HG02763 (cell line): ENCODE results near the gene USP25.
A peak's percentile ranks its signal among the peaks of the same experiment; 100 is the strongest.

Experiments
- ATAC-seq: cut with Tn5 transposase; IDR thresholded peaks from one replicate; pipeline ENCODE4 v1.9.1; 2021; ENCODE audit warnings: mild to moderate bottlenecking, moderate library complexity; ENCODE audit not compliant: unreplicated experiment

USP25 gene

GRCh38 chr21:15729674-15730483, at the start of gene USP25:
Gene USP25, plus strand, starts transcription at chr21:15729982. Its CDS starts 412 bp downstream, at chr21:15730394.
- peak; percentile 79 for ATAC-seq

DNA sequence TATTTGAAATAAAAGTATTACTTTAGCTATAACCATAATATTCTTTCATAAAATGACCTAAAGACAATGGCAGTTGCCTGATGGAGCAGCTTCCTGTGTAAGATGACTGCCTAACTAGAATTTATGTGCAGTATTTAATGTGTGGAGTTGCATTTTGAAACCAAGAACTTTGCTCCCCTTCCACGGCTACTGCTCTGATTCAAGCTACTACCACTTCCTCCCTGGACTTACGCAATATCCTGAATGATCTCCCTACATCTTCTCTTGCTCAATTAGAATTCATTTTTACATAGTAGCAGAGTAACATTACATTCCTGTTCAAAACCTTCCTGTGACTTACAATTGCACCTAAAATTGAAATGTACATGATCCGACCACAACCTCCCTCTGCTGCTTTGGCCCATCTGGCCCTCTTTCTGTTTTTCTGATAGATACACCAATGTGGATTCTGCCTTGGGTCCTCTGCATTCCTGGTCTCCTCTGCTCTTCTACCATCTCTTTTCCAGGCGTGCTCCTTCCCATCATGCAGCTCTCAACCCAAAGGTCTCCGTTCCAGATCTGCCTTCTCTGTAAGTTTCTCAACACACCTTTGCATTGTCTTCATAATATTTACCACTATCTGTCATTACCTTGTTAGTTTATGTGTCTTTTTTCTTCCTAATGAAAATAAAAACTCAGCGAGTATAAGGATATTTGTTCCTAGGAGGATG, 47.4 kb upstream of the USP25 start:
- ATAC-seq, result no peak

GRCh38 chr21:15682977-15683376, 46.8 kb upstream of the USP25 start:
- ATAC-seq, result no peak

DNA sequence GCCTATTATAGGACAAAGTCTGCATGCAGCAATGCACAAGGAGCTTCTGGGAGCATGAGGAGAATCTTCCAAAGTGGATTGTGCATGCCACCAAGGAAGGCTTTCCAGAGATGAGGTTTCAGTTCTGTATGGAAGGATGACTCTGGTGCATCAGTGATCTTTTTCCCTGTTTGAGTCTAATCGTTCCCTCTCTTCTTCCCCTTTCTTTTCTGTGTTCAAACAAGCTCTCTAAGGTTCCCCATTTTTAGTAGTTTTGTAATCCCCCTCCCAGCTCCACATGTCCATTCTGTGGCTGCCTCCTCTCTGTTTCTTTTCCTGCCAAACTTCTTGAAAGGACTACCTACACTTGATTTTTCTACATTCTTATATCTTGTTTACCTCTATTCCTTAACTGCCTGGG, 43.3 kb upstream of the USP25 start:
- ATAC-seq, result no peak

DNA sequence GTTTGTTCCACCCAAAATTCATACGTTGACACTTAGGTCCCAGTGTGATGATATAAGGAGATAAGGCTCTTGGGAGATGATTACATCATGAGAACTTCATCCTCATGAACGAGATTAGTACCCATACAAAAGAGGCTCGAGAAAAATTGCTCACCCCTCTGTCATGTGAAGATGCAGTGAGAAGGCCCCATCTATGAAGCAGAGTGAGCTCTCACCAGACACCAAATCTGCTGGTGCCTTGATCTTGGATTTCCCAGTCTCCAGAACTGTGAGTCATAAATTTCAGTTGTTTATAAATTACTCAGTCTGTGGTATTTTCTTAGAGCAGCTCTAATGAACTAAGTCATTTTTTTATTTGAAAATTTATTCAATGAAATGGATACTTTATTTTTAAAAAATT, 42.6 kb upstream of the USP25 start:
- no peak for ATAC-seq

DNA sequence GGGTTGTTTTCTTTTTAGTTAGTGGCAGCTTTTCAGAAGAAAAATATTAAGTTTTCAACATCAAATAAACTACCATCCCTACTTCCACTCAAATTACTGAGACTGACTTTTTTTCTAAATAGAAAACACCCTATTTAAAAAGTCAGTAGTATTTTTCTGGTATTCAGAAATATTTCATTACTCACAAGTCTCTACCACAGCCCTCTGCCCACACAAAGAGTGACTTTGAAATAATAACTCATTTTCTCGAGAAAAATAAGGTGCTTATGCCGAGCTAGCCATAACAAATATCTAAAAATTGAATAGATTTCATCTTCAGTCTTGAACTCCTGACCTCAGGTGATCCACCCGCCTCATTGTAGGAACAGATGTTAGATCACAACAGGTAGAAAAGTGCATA, 41.8 kb upstream of the USP25 start:
- ATAC-seq, result no peak

DNA sequence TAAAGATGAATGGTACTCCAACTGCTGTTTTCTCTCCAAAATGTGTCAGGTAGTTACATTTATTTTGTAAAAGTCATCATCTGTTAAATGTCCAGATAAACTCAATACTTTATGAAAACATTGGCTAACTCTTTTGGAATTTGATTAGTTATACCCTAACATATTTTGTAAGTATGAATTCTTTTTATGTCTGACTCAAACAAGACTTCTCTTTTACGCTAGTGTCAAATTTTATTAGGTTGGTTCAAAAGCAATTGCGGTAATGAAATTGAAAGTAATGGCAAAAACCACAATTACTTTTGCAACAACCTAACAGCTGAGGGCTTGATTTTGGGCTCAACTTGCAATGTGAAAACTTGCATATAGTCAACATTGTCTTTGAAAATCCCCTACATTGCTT, 41.0 kb upstream of the USP25 start:
- no peak for ATAC-seq

DNA sequence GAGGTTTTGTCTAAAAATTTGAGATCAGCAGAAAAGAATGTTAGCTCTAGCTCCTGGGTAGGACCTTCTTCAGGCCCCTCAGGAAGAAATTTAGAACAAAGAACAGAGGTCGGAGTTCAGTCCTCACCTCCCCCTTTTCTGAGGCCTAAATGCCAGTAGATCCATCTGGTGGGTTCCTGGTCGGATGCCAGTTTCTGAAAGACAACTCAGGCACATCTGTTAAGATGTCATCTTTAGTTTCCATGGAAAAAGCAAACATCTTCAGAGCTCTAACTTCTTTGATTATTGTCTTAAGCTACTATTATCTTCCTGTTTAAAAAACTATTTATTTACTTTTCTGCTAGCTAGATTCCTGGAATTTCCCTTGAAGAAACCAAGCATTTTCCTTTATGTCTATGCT, 37.1 kb upstream of the USP25 start:
- ATAC-seq, result no peak

GRCh38 chr21:15695241-15695640, 34.5 kb upstream of the USP25 start:
- ATAC-seq, result no peak

DNA sequence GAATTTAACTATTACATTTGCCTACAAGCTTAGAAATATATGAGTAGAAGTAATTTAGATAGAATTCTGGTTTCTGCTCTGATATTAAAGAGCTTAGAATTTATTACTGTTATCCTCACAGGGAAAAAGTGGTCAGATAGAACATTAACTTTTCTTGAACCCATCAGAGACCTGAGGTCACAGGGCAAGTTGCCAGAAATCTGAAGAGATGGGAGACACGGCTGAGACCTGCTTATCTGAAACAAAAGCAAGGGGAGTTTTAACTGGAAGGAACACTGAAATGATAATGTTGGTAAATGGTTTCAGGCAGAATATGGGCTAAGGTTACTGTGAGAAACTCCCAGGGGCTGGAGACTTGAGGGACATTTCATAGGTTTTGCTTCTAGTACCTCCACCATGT, 28.0 kb upstream of the USP25 start:
- ATAC-seq, result no peak

GRCh38 chr21:15703932-15704331, 25.9 kb upstream of the USP25 start:
- no peak for ATAC-seq

- ATAC-seq, result no peak
These were observed 23.1 kb upstream of the USP25 start for GRCh38 chr21:15706696-15707095.

DNA sequence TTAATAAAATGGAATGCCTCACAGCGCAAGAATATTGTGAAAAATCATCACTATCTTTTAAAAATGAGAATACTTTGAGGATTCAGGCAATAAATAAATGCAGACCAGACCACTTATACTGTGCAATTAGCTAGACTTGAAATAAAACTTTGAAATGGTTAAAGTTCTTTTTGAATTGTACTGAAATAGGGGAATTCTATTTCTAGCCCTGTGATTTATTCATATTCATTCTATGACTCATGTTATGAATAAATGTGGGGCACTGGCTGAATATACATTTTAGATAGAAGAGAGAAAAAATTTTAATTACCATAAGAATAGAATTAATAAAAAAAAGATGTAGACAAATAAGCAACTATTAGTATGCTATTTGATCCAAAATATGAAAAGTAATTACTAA, 16.4 kb upstream of the USP25 start:
- no peak for ATAC-seq

GRCh38 chr21:15718711-15719110, 11.1 kb upstream of the USP25 start:
- no peak for ATAC-seq

GRCh38 chr21:15719976-15720375, 9.8 kb upstream of the USP25 start:
- ATAC-seq, result no peak

GRCh38 chr21:15722591-15723324, 7.0 kb upstream of the USP25 start:
- no peak for ATAC-seq

DNA sequence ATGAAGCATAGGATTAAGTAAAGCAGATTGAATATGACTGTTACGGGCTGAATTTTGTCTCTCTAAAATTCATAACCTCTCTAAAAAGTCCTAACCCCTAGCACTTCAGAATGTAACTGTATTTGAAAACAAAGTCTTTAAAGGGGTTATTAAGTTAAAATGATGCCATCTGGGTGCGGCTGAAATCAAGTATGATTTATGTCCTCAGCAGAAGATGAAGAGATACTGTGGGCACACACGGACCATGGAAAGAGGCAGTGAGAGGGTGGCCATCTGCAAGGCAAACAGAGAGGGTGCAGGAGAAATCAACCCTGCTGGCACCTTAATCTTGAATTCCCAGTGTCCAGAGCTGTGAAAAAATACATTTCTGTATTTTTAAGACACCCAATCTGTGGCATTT, 3.8 kb upstream of the USP25 start:
- ATAC-seq, result no peak

DNA sequence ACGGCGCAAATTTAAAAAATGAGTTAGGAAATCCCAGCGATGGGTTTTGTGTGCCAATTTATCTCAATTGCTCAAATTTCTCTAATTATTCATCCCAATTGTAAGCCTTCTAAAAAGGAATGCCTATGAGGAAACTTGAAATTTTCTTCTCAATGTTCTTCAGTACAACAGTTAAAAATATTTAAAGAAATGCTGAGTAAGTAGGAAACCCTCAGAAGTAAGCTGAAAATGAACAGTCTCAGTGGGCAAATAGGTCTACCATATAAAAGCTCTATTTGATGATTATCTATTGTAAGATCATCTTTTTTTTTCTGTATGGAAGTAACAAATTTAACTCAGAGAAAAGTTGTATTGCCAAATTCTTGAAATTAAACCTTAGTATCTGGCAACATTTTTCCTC, 1.7 kb upstream of the USP25 start:
- ATAC-seq, result no peak

DNA sequence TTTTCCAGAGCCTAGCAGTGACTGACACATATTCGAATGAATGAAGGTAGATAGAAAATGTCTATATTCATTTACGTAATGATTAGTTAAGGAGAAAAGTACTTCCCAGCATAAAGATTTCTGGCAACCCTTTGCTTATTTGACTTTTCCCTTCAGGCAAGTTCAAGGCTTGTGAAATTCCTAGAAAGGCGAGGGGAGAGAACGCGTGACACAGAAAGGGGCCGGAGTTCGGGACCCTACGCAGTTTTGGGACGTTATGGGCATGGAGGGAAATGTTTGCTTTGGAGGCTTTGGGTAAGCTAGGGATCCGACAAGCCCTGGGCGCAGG, 472 bp upstream of the USP25 start:
- no peak for ATAC-seq

GRCh38 chr21:15730484-15731242, 881 bp downstream of the USP25 start:
- no peak for ATAC-seq

- no peak for ATAC-seq
These were observed 1.4 kb downstream of the USP25 start for GRCh38 chr21:15731243-15731613.
